Peyer's patch (tissue), 4 donors: Measurements from ENCODE around the gene POC1A. TPM values are rescaled to one million over a fixed set of nuclear protein-coding genes. Genes with fewer than 3 reads are reported as not detected.

Experiments
- DNase-seq, 3 donors: peaks; one replicate each; pipeline ENCODE4 v3.0.0-alpha.2; 2017 to 2019
- H3K27ac ChIP-seq, 4 donors: fragments of 200-600 bp; sonication (generic); one replicate each; pipeline ENCODE4 v1.5.1; 2016 to 2019
- H3K27me3 ChIP-seq, 2 donors: fragments of 200-600 bp; sonication (generic); one replicate each; pipeline ENCODE4 v1.5.1; 2019
- H3K36me3 ChIP-seq, 3 donors: fragments of 200-600 bp; sonication (generic); one replicate each; pipeline ENCODE4 v1.5.1; 2016 to 2019
- H3K4me1 ChIP-seq, 4 donors: fragments of 200-600 bp; sonication (generic); one replicate each; pipeline ENCODE4 v1.5.1; 2016 to 2019
- H3K4me3 ChIP-seq, 4 donors: fragments of 200-600 bp; sonication (generic); 1 replicate in 3 of 4; 2 replicates in 1 of 4; pipeline ENCODE4 v1.5.1; 2016 to 2019; ENCODE audit warnings: mild to moderate bottlenecking in 1 of 4
- H3K9me3 ChIP-seq, 4 donors: fragments of 200-600 bp; sonication (generic); one replicate each; pipeline ENCODE4 v1.5.1; 2016 to 2019; ENCODE audit warnings: mild to moderate bottlenecking in 1 of 4
- POLR2A ChIP-seq, 2 donors: fragments of 450-650 bp; IDR thresholded peaks; one replicate each; pipeline ENCODE4 v1.5.1; 2017; ENCODE audit warnings: antibody characterized with exemption in 2 of 2, mild to moderate bottlenecking in 2 of 2, moderate library complexity in 2 of 2
- total RNA-seq, 4 donors: library from RNA; depleted of rRNA; stranded (reverse); fragments of >200 nt; gene quantifications; one replicate each; pipeline ENCODE4 v1.1.0, GENCODE V29; 2016
- TF ChIP-seq, protein P1 (sequence below), 6 experiments: fragments of 450-650 bp in 4 of 6; fragments of 200-600 bp in 2 of 6; sonication (generic) in 1 of 6; IDR thresholded peaks; one replicate each; pipeline ENCODE4 v1.5.1; 2017 to 2019; ENCODE audit warnings: antibody characterized with exemption in 6 of 6, mild to moderate bottlenecking in 3 of 6, moderate library complexity in 1 of 6

The POC1A gene
- total RNA-seq, 4 donors from 2014 or later = 3.4 to 9.3 (median 6.5) TPM

DNA sequence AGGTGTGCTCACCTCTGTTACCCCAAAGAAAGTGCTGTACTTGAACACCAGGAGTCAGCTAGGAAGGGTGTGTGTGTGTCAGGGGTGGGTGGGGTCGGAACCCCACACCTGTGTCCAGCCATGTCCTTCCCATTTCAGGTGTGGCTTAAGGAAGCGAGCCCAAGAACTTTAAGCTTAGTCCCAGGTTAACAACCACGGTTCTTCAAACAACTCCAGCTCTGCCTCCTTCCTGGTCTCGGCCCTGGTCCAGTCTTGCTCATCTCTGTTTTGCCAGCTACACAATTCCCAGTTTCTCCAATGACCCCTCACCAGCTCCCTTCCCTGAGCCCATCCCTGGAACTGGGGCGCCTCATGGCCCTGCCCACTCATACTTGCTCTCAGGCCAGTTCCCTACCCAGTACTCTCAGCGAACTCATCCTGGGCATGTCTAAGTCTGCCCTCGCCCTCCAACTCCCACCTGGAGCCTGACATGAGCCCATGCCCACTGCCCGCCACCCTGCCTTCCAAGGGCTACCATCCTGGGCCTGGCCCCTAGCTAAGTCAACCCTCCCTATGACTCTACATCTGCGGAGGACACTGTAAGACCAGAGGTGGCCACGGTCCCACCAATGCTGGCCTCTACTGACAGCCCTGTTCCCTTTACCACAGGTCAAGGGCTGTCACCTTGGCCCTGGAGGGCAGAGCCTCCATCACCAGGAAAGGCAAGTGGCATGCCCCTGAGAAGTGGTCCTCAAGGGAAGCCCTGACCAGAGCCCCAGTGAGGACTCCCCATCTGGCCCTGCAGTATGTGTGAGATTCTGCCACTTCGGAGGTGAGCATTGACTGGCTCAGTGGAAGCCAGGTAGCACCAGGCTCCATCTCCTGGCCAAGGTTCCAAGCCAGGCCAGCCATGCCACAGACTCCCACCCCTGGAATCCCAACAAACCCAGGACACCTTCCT, 9.2 kb downstream of the POC1A start:
- Histone ChIP-seq H3K9me3 (no peaks in the 10 kb centered on the region), H3K4me3 (no peak overlapping the region), H3K27ac (no peak overlapping the region), H3K4me1 (peaks cover 0 to 3% (median 0%) of the 10 kb centered on the region in 4 donors), H3K36me3 (no peaks in the 10 kb centered on the region), H3K27me3 (no peaks in the 10 kb centered on the region)
- DNase-seq = no peak
- TF ChIP-seq POLR2A (IDR thresholded peaks at IDR 0.05) = no peak
- TF ChIP-seq, protein P1, sequence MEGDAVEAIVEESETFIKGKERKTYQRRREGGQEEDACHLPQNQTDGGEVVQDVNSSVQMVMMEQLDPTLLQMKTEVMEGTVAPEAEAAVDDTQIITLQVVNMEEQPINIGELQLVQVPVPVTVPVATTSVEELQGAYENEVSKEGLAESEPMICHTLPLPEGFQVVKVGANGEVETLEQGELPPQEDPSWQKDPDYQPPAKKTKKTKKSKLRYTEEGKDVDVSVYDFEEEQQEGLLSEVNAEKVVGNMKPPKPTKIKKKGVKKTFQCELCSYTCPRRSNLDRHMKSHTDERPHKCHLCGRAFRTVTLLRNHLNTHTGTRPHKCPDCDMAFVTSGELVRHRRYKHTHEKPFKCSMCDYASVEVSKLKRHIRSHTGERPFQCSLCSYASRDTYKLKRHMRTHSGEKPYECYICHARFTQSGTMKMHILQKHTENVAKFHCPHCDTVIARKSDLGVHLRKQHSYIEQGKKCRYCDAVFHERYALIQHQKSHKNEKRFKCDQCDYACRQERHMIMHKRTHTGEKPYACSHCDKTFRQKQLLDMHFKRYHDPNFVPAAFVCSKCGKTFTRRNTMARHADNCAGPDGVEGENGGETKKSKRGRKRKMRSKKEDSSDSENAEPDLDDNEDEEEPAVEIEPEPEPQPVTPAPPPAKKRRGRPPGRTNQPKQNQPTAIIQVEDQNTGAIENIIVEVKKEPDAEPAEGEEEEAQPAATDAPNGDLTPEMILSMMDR (IDR thresholded peaks at IDR 0.05) = no peak

DNA sequence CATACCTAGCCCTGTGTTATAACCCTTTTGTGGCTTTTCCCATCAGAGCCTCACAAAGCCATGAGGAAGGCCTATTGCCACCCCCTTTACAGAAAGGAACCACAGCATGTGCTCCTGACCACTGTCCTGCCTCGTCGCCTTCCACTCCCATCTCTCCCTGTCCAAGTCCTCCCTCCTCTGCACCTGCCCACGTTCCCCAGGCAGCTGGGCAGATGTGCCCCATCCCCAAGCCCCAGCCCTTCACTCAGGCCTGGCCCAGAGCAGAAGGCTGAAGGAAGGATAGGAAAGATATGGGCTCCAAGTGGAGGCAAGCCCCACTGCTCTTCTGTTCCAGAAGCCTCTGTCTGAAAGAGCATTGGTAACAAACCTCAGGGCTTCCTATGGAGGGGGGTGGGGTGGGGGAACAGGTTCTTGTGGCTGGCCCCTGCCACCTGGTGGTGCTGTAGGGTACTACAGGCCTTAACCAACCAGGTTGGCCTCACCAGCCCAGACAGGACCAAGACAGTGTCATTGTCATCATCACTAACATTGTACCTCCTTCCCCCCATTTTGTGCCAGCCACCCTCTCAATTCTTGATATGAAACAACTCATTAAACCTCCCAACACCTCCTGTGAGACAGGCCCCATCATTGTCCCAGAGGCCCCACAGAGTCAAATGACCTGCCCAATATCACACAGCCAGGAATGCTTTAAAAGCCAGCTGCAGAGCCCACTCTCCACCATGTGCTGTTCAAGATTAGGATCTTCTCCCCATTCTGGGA, 10.0 kb downstream of the POC1A start:
- Histone ChIP-seq H3K9me3 (no peaks in the 10 kb centered on the region), H3K27me3 (no peaks in the 10 kb centered on the region), H3K4me1 (peaks cover 0 to 3% (median 0%) of the 10 kb centered on the region in 4 donors), H3K27ac (no peak overlapping the region), H3K4me3 (no peak overlapping the region), H3K36me3 (no peaks in the 10 kb centered on the region)
- peak; percentile 80 to 95 (median 91) for DNase-seq
- TF ChIP-seq, protein P1 (IDR thresholded peaks at IDR 0.05) = peak; percentile 93 to 97 (median 94)
- TF ChIP-seq POLR2A (IDR thresholded peaks at IDR 0.05) = no peak

DNA sequence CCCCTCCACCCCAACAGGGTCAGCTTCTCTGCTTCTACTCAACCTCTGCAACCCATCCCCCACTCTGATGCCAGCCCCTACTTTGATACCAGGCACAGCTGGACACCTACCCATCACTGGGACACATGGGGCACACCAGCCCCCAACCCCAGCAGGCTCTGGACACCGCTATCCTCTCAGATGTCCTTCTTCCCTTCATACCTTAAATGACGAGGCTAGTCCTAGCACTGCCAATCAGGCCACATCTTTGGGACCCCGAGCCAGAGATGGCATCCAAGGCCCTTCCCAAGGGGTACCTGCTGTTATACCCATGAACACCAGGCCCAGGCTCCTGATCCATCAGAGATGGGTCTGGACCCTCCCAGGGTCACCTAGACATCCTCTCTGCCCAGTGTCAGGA, 10.6 kb downstream of the POC1A start:
- peaks cover 0 to 3% (median 0%) of the 10 kb centered on the region in 4 donors for H3K4me1 ChIP-seq
- H3K9me3 ChIP-seq = no peaks in the 10 kb centered on the region
- H3K4me3 ChIP-seq = no peak overlapping the region
- no peak overlapping the region for H3K27ac ChIP-seq
- DNase-seq = no peak
- TF ChIP-seq, protein P1 (IDR thresholded peaks at IDR 0.05) = no peak
- TF ChIP-seq POLR2A (IDR thresholded peaks at IDR 0.05) = no peak
- H3K36me3 ChIP-seq = no peaks in the 10 kb centered on the region
- H3K27me3 ChIP-seq = no peaks in the 10 kb centered on the region

DNA sequence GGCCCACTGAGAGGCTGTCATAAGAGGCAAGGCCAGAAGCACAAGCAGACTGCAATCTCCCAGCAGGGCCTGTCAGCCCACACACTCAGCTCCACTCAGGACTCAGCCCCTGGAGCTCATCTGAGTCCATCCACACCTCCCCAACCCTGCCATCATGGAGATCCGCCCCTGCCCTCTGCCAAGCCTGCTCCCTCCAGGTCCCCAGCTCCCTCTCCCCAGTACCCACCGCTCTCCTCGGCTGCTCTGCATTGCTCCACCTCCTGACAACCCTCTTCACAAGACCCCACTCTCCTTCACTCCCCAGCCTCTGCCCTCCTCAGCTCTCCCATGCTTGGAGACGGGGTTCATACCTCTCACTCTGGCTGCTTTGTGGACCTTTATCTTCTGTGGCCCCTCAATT, 11.1 kb downstream of the POC1A start:
- Histone ChIP-seq H3K36me3 (no peaks in the 10 kb centered on the region), H3K27me3 (no peaks in the 10 kb centered on the region), H3K4me1 (peaks cover 0 to 3% (median 0%) of the 10 kb centered on the region in 4 donors), H3K27ac (no peak overlapping the region), H3K9me3 (no peaks in the 10 kb centered on the region), H3K4me3 (no peak overlapping the region)
- TF ChIP-seq POLR2A (IDR thresholded peaks at IDR 0.05) = no peak
- TF ChIP-seq, protein P1 (IDR thresholded peaks at IDR 0.05) = no peak
- DNase-seq = no peak

DNA sequence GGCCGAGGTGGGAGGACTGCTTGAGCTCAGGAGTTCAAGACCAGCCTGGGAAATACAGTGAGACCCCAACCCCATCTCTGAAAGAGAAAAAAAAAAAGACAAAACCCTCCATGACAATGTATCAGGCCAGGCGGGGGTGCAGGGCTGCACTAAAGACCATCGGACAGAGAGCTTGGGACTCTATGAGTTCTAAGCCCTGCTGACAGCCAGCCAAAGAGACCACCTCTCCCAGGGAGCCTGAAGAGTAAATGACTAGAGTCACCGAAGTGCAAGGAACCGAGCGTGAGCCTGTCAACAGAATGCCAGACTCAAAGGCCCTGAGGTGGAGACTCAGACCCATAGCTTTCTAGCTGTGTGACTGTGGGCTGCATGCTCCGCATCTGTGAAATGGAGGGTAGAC, 12.5 kb downstream of the POC1A start:
- H3K27ac ChIP-seq = no peak overlapping the region
- peaks cover 0 to 3% (median 0%) of the 10 kb centered on the region in 4 donors for H3K4me1 ChIP-seq
- H3K27me3 ChIP-seq = no peaks in the 10 kb centered on the region
- no peaks in the 10 kb centered on the region for H3K36me3 ChIP-seq
- no peaks in the 10 kb centered on the region for H3K9me3 ChIP-seq
- no peak for DNase-seq
- H3K4me3 ChIP-seq = no peak overlapping the region
- TF ChIP-seq, protein P1 (IDR thresholded peaks at IDR 0.05) = no peak
- no peak for TF ChIP-seq POLR2A (IDR thresholded peaks at IDR 0.05)
